ENCODE measurements around the gene CRYGC. TPM values are rescaled to one million over a fixed set of nuclear protein-coding genes. Genes with fewer than 3 reads are reported as not detected.

The CRYGC gene
- total and polyA plus RNA-seq, 2 of the 13 experiments (the other 11 are each of a cell fraction or from before 2014, with no cell fraction given): 0.20 to 0.27 TPM

DNA sequence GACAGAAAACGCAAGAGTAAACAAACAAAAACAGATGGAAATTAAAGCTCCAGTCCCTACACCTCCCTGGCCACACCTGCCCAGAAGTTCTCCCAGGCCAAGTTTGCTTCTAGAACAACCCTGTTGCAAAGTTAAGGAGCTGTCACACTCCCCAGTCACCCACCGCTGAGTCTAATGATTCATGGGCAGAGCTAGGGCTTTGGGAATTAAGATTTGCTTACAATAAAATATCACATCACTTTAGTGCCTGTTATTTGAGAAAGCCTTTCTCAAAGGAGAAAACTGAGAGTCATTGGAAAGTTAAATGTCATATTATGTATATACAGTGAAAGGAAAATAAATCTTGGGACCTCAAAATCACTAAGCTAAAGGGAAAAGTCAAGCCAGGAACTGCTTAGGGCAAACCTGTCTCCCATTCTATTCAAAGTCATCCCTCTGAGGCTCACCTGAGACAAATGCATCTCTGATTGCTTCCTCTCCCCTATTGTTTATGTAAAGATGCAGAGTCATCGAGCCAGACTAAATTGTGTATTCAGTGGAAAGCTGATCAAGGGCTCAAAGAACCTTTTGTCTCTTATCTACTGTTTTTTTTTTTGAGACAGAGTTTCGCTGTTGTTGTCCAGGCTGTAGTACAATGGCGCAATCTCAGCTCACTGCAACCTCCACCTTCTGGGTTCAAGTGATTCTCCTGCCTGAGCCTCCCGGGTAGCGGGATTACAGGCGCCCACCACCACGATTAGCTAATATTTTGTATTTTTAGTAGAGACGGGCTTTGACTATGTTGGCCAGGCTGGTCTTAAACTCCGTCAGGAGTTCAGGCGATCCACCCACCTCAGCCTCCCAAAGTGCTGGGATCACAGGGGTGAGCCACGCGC lies 13.5 kb upstream of the CRYGC start (continued):
- TF ChIP-seq, protein P1, sequence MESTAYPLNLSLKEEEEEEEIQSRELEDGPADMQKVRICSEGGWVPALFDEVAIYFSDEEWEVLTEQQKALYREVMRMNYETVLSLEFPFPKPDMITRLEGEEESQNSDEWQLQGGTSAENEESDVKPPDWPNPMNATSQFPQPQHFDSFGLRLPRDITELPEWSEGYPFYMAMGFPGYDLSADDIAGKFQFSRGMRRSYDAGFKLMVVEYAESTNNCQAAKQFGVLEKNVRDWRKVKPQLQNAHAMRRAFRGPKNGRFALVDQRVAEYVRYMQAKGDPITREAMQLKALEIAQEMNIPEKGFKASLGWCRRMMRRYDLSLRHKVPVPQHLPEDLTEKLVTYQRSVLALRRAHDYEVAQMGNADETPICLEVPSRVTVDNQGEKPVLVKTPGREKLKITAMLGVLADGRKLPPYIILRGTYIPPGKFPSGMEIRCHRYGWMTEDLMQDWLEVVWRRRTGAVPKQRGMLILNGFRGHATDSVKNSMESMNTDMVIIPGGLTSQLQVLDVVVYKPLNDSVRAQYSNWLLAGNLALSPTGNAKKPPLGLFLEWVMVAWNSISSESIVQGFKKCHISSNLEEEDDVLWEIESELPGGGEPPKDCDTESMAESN (CRISPR knock-in tag; conservative IDR thresholded peaks at IDR 0.05): no peak
- no peak for TF ChIP-seq ONECUT2 (CRISPR knock-in tag; IDR thresholded peaks at IDR 0.05)
- 0 out of 2 replicates have a peak, but pooled peaks have one; percentile 38 for TF ChIP-seq ZNF263 (CRISPR knock-in tag; IDR thresholded peaks at IDR 0.05)
- peak; percentile 68; the same call in 1 of the 2 replicates for TF ChIP-seq SKIL (CRISPR knock-in tag; IDR thresholded peaks at IDR 0.05; ENCODE audit: borderline replicate concordance)
- no peak for TF ChIP-seq ZFP36L1 (CRISPR knock-in tag; IDR thresholded peaks at IDR 0.05)
- no peak for TF ChIP-seq LCORL (IDR thresholded peaks at IDR 0.05)
- TF ChIP-seq LCORL (CRISPR knock-in tag; IDR thresholded peaks at IDR 0.05): no peak
- TF ChIP-seq, protein P2, sequence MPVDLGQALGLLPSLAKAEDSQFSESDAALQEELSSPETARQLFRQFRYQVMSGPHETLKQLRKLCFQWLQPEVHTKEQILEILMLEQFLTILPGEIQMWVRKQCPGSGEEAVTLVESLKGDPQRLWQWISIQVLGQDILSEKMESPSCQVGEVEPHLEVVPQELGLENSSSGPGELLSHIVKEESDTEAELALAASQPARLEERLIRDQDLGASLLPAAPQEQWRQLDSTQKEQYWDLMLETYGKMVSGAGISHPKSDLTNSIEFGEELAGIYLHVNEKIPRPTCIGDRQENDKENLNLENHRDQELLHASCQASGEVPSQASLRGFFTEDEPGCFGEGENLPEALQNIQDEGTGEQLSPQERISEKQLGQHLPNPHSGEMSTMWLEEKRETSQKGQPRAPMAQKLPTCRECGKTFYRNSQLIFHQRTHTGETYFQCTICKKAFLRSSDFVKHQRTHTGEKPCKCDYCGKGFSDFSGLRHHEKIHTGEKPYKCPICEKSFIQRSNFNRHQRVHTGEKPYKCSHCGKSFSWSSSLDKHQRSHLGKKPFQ (CRISPR knock-in tag; IDR thresholded peaks at IDR 0.05; ENCODE audit: insufficient replicate concordance): peak; percentile 38
- 0 out of 2 replicates have a peak, but pooled peaks have one; percentile 9 for TF ChIP-seq RXRB (CRISPR knock-in tag; IDR thresholded peaks at IDR 0.05; ENCODE audit: borderline replicate concordance)
- TF ChIP-seq, protein P3, sequence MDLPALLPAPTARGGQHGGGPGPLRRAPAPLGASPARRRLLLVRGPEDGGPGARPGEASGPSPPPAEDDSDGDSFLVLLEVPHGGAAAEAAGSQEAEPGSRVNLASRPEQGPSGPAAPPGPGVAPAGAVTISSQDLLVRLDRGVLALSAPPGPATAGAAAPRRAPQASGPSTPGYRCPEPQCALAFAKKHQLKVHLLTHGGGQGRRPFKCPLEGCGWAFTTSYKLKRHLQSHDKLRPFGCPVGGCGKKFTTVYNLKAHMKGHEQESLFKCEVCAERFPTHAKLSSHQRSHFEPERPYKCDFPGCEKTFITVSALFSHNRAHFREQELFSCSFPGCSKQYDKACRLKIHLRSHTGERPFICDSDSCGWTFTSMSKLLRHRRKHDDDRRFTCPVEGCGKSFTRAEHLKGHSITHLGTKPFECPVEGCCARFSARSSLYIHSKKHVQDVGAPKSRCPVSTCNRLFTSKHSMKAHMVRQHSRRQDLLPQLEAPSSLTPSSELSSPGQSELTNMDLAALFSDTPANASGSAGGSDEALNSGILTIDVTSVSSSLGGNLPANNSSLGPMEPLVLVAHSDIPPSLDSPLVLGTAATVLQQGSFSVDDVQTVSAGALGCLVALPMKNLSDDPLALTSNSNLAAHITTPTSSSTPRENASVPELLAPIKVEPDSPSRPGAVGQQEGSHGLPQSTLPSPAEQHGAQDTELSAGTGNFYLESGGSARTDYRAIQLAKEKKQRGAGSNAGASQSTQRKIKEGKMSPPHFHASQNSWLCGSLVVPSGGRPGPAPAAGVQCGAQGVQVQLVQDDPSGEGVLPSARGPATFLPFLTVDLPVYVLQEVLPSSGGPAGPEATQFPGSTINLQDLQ (CRISPR knock-in tag; IDR thresholded peaks at IDR 0.05): no peak
- TF ChIP-seq HNRNPL (IDR thresholded peaks at IDR 0.05; ENCODE audit: low read depth, low read length): no peak
- TF ChIP-seq, protein P4, sequence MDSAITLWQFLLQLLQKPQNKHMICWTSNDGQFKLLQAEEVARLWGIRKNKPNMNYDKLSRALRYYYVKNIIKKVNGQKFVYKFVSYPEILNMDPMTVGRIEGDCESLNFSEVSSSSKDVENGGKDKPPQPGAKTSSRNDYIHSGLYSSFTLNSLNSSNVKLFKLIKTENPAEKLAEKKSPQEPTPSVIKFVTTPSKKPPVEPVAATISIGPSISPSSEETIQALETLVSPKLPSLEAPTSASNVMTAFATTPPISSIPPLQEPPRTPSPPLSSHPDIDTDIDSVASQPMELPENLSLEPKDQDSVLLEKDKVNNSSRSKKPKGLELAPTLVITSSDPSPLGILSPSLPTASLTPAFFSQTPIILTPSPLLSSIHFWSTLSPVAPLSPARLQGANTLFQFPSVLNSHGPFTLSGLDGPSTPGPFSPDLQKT (CRISPR knock-in tag; IDR thresholded peaks at IDR 0.05; ENCODE audit: borderline replicate concordance): no peak
- TF ChIP-seq MTA3 (CRISPR knock-in tag; IDR thresholded peaks at IDR 0.05): no peak
- TF ChIP-seq, protein P5, sequence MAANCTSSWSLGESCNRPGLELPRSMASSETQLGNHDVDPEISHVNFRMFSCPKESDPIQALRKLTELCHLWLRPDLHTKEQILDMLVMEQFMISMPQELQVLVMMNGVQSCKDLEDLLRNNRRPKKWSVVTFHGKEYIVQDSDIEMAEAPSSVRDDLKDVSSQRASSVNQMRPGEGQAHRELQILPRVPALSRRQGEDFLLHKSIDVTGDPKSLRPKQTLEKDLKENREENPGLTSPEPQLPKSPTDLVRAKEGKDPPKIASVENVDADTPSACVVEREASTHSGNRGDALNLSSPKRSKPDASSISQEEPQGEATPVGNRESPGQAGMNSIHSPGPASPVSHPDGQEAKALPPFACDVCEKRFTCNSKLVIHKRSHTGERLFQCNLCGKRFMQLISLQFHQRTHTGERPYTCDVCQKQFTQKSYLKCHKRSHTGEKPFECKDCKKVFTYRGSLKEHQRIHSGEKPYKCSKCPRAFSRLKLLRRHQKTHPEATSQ (CRISPR knock-in tag; IDR thresholded peaks at IDR 0.05; ENCODE audit: borderline replicate concordance): no peak
- TF ChIP-seq ZNF567 (CRISPR knock-in tag; IDR thresholded peaks at IDR 0.05; ENCODE audit: borderline replicate concordance): no peak
- TF ChIP-seq CBX1 (IDR thresholded peaks at IDR 0.05; ENCODE audit: low read depth): no peak

Data from HepG2 (cell line).